ENCODE data around the gene SF3B1. TPM values are rescaled to one million over a fixed set of nuclear protein-coding genes. Genes with fewer than 3 reads are reported as not detected.

Gene SF3B1
- polyA plus RNA-seq, 1 experiment, result 651 TPM

- Histone ChIP-seq H3K27ac (ENCODE audit: low read depth, low read length) (no peak overlapping the region), H3K9me3 (ENCODE audit: control insufficient read depth, insufficient read depth, low read length) (no peaks in the 10 kb centered on the region), H3K27me3 (ENCODE audit: control insufficient read depth, insufficient read depth, low read length) (no peaks in the 10 kb centered on the region), H3K4me3 (ENCODE audit: low read depth, low read length) (no peak overlapping the region)
- POLR2A ChIA-PET, result interaction anchor here (0.9 to 2.4 kb wide), 3 partner anchors 11 to 29 kb away, joined by 3 to 6 read pairs (median 4); partner anchors contain the start of genes COQ10B and SF3B1
- CTCF ChIA-PET, result interaction anchor here (0.9 to 1.5 kb wide), 2 partner anchors 11 to 351 kb away, joined by 3 read pairs; partner anchors contain the start of gene COQ10B
- no peak for DNase-seq (ENCODE audit: low read depth, low spot score)
- TF ChIP-seq CTCF (IDR thresholded peaks at IDR 0.05; ENCODE audit: low read depth, low read length), result no peak
Observed at GRCh38 chr2:197464175-197464574, 29.3 kb upstream of the SF3B1 start.

GRCh38 chr2:197461057-197461456 is 26.2 kb upstream of the SF3B1 start:
- TF ChIP-seq CTCF (IDR thresholded peaks at IDR 0.05; ENCODE audit: low read depth, low read length), result no peak
- Histone ChIP-seq H3K27me3 (ENCODE audit: control insufficient read depth, insufficient read depth, low read length) (no peaks in the 10 kb centered on the region), H3K27ac (ENCODE audit: low read depth, low read length) (no peak overlapping the region), H3K9me3 (ENCODE audit: control insufficient read depth, insufficient read depth, low read length) (no peaks in the 10 kb centered on the region), H3K4me3 (ENCODE audit: low read depth, low read length) (no peak overlapping the region)
- no peak for DNase-seq (ENCODE audit: low read depth, low spot score)
- ChIA-PET POLR2A (no interaction called here), CTCF (no interaction called here)

DNA sequence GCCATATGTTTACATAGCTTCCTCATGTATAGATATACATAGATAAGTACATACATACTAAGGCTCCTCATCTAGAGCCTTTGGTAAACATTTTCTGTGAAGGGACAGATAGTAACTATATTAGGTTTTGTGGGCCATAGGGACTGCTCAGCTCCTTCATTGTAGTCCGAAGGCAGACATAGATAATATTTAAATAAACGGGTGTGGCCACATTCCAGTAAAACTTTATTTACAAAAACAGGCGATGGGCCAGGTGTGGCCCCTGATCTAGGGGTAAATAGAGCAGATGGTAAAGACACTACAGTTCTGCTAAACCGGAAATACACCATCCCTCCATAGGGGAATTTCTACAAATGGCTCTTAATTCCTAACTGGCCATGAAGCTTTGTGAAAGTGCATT is 25.8 kb upstream of the SF3B1 start:
- no peak overlapping the region for H3K27ac ChIP-seq (ENCODE audit: low read depth, low read length)
- CTCF ChIA-PET, result no interaction called here
- POLR2A ChIA-PET, result no interaction called here
- DNase-seq (ENCODE audit: low read depth, low spot score), result no peak
- H3K4me3 ChIP-seq (ENCODE audit: low read depth, low read length), result no peak overlapping the region
- H3K27me3 ChIP-seq (ENCODE audit: control insufficient read depth, insufficient read depth, low read length), result no peaks in the 10 kb centered on the region
- no peak for TF ChIP-seq CTCF (IDR thresholded peaks at IDR 0.05; ENCODE audit: low read depth, low read length)
- no peaks in the 10 kb centered on the region for H3K9me3 ChIP-seq (ENCODE audit: control insufficient read depth, insufficient read depth, low read length)

DNA sequence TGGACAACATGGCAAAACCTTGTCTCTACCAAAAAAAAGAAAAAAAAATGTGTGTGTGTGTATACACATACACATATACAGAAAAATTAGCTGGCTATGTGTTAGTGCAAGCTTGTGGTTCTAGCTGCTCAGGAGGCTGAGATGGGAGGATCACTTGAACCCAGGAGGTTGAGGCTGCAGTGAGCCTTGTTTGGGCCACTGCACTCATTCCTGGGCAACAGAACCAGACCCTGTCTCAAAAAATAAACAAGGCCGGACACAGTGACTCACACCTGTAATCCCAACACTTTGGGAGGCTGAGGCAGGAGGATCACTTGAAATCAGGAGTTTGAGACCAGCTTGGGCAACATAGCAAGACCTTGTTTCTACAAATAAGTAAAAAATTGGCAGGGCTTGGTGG is 20.6 kb upstream of the SF3B1 start:
- POLR2A ChIA-PET, result interaction anchor here (1.0 to 3.2 kb wide), 2 partner anchors 21 to 45 kb away, joined by 4 to 47 read pairs; partner anchors contain the start of genes HSPD1, HSPE1 and SF3B1
- H3K27me3 ChIP-seq (ENCODE audit: control insufficient read depth, insufficient read depth, low read length), result no peaks in the 10 kb centered on the region
- no peak overlapping the region for H3K4me3 ChIP-seq (ENCODE audit: low read depth, low read length)
- CTCF ChIA-PET, result interaction anchor here (0.6 to 1.4 kb wide), 2 partner anchors 9 to 558 kb away, joined by 3 read pairs; no protein-coding TSS in a partner anchor
- peaks cover 3% of the 10 kb centered on the region; the same call in 1 of the 2 replicates for H3K9me3 ChIP-seq (ENCODE audit: control insufficient read depth, insufficient read depth, low read length)
- TF ChIP-seq CTCF (IDR thresholded peaks at IDR 0.05; ENCODE audit: low read depth, low read length), result no peak
- DNase-seq (ENCODE audit: low read depth, low spot score), result no peak
- no peak overlapping the region for H3K27ac ChIP-seq (ENCODE audit: low read depth, low read length)

DNA sequence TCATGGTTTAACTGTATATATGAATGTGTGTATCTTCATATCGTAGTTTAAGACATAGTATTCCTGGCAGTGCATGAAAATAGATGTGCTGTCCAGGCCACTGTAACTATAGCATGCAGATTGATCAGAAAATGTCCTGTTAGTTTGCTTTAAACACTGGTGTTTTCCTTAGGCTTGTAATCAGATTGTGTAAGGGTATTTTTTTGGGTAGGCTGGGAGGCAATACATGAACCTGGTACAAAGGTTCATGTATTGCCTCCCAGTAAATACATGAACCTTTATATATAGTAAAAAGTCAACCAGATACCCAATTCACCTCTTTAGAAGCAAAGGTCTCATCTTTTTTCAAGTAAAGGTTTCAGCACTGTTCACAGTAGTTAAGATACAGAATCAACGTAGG is 20.1 kb upstream of the SF3B1 start:
- H3K27ac ChIP-seq (ENCODE audit: low read depth, low read length), result no peak overlapping the region
- no peak for TF ChIP-seq CTCF (IDR thresholded peaks at IDR 0.05; ENCODE audit: low read depth, low read length)
- CTCF ChIA-PET, result interaction anchor here (0.6 to 1.4 kb wide), 2 partner anchors 9 to 557 kb away, joined by 3 read pairs; no protein-coding TSS in a partner anchor
- POLR2A ChIA-PET, result interaction anchor here (1.0 to 3.2 kb wide), 2 partner anchors 20 to 46 kb away, joined by 4 to 47 read pairs; partner anchors contain the start of genes HSPD1, HSPE1 and SF3B1
- peaks cover 4% of the 10 kb centered on the region; the same call in 1 of the 2 replicates for H3K9me3 ChIP-seq (ENCODE audit: control insufficient read depth, insufficient read depth, low read length)
- H3K4me3 ChIP-seq (ENCODE audit: low read depth, low read length), result peak overlapping the region; percentile 98
- DNase-seq (ENCODE audit: low read depth, low spot score), result no peak
- no peaks in the 10 kb centered on the region for H3K27me3 ChIP-seq (ENCODE audit: control insufficient read depth, insufficient read depth, low read length)

All from AG04450 (cell line).